Smooth muscle cell (in vitro differentiated cells): ENCODE measurements around the gene ROM1. TPM values are rescaled to one million over a fixed set of nuclear protein-coding genes. Genes with fewer than 3 reads are reported as not detected.

Experiments
- DNase-seq: peaks from one replicate; lab custom pipeline; 2025; ENCODE audit not compliant: unreplicated experiment; lab: John Stamatoyannopoulos, UW
- H2AFZ ChIP-seq: fragments of 200-600 bp; sonication (generic); 2 replicates; pipeline ENCODE4 v1.6.0; 2016; ENCODE audit warnings: antibody characterized with exemption, low read depth, mild to moderate bottlenecking
- H3F3A ChIP-seq: fragments of 200-600 bp; sonication (generic); 2 replicates; pipeline ENCODE4 v1.6.0; 2017; ENCODE audit warnings: antibody characterized with exemption, low read depth
- H3K27ac ChIP-seq: fragments of 200-600 bp; sonication (generic); 2 replicates; pipeline ENCODE4 v1.5.1; 2016; ENCODE audit warnings: low read depth, mild to moderate bottlenecking
- H3K27me3 ChIP-seq: fragments of 200-600 bp; sonication (generic); 2 replicates; pipeline ENCODE4 v1.6.1; 2016; ENCODE audit warnings: low read depth, mild to moderate bottlenecking
- H3K36me3 ChIP-seq: fragments of 200-600 bp; sonication (generic); 2 replicates; pipeline ENCODE4 v1.5.1; 2016; ENCODE audit warnings: low read depth
- H3K4me1 ChIP-seq: fragments of 200-600 bp; sonication (generic); 2 replicates; pipeline ENCODE4 v1.5.1; 2016; ENCODE audit warnings: low read depth
- H3K4me2 ChIP-seq: fragments of 200-600 bp; sonication (generic); 2 replicates; pipeline ENCODE4 v1.6.0; 2016; ENCODE audit warnings: mild to moderate bottlenecking
- H3K4me3 ChIP-seq: fragments of 200-600 bp; sonication (generic); 2 replicates; pipeline ENCODE4 v1.5.1; 2016; ENCODE audit warnings: mild to moderate bottlenecking
- H3K79me2 ChIP-seq: fragments of 200-600 bp; sonication (generic); 2 replicates; pipeline ENCODE4 v1.6.0; 2016; ENCODE audit warnings: low read depth, mild to moderate bottlenecking
- H3K9ac ChIP-seq: fragments of 200-600 bp; sonication (generic); 2 replicates; pipeline ENCODE4 v1.6.0; 2016; ENCODE audit warnings: low read depth
- H3K9me3 ChIP-seq: fragments of 200-600 bp; sonication (generic); replicated peaks from 2 replicates; pipeline ENCODE4 v1.5.1; 2016; ENCODE audit warnings: low read depth
- H4K20me1 ChIP-seq: fragments of 200-600 bp; sonication (generic); 2 replicates; pipeline ENCODE4 v1.6.0; 2016; ENCODE audit warnings: low read depth
- CTCF ChIP-seq: fragments of 200-600 bp; sonication (generic); IDR thresholded peaks from 2 replicates; pipeline ENCODE4 v1.5.1; 2017; ENCODE audit warnings: borderline replicate concordance, mild to moderate bottlenecking, antibody characterized with exemption; ENCODE audit not compliant: insufficient read depth, poor library complexity, severe bottlenecking
- WGBS: methylation state at CpG from one replicate; pipeline ENCODE4 v1.1.7; 2016; ENCODE audit warnings: low lambda C conversion rate; 5-methylcytosine and 5-hydroxymethylcytosine counted together
- polyA plus RNA-seq: library from polyadenylated mRNA; unstranded; fragments of >200 nt; fragmentation: Nextera tagmentation; extraction: Ambion mirVana; gene quantifications from 2 replicates; pipeline ENCODE4 v1.2.1, GENCODE V29; 2016
- total RNA-seq: library from RNA; depleted of rRNA; stranded (reverse); fragments of >200 nt; gene quantifications from 2 replicates; pipeline ENCODE4 v1.2.3, GENCODE V29; 2014

Gene ROM1
- total and polyA plus RNA-seq, 2 experiments from 2014 or later: 1.4 to 4.0 TPM

- H3K36me3 ChIP-seq: no peaks in the 10 kb centered on the region
- H3K79me2 ChIP-seq: peaks cover 23% of the 10 kb centered on the region
- H3K4me1 ChIP-seq: peaks cover 19% of the 10 kb centered on the region
- no peak for DNase-seq
- 97% methylated on average over 8 of the region's 8 CpGs for WGBS
- no peak overlapping the region for H3K4me3 ChIP-seq
- H3F3A ChIP-seq: peaks cover 11% of the 10 kb centered on the region
- no peaks in the 10 kb centered on the region for H3K27me3 ChIP-seq
- no peak overlapping the region for H3K4me2 ChIP-seq
- no peak for TF ChIP-seq CTCF
- H4K20me1 ChIP-seq: peaks cover 20% of the 10 kb centered on the region
- no peak overlapping the region for H3K27ac ChIP-seq
- H2AFZ ChIP-seq: no peak overlapping the region
- H3K9me3 ChIP-seq: no peaks in the 10 kb centered on the region
- no peak overlapping the region for H3K9ac ChIP-seq
Observed at GRCh38 chr11:62603776-62604299, 9.2 kb upstream of the ROM1 start.

- 84% methylated on average over 13 of the region's 13 CpGs for WGBS
- H3F3A ChIP-seq: peaks cover 11% of the 10 kb centered on the region
- H3K4me2 ChIP-seq: no peak overlapping the region
- H3K27ac ChIP-seq: no peak overlapping the region
- H3K4me3 ChIP-seq: no peak overlapping the region
- H4K20me1 ChIP-seq: peaks cover 15% of the 10 kb centered on the region
- no peak for TF ChIP-seq CTCF
- H3K9me3 ChIP-seq: no peaks in the 10 kb centered on the region
- no peak for DNase-seq
- H3K4me1 ChIP-seq: peaks cover 15% of the 10 kb centered on the region
- no peaks in the 10 kb centered on the region for H3K36me3 ChIP-seq
- no peaks in the 10 kb centered on the region for H3K27me3 ChIP-seq
- no peak overlapping the region for H3K9ac ChIP-seq
- peaks cover 18% of the 10 kb centered on the region for H3K79me2 ChIP-seq
- H2AFZ ChIP-seq: no peak overlapping the region
Observed at GRCh38 chr11:62604460-62605120, 8.5 kb upstream of the ROM1 start.

- no peak overlapping the region for H2AFZ ChIP-seq
- H3F3A ChIP-seq: peaks cover 11% of the 10 kb centered on the region
- peaks cover 6% of the 10 kb centered on the region for H4K20me1 ChIP-seq
- no peaks in the 10 kb centered on the region for H3K9me3 ChIP-seq
- no peak overlapping the region for H3K27ac ChIP-seq
- DNase-seq: no peak
- H3K4me3 ChIP-seq: no peak overlapping the region
- H3K27me3 ChIP-seq: no peaks in the 10 kb centered on the region
- H3K79me2 ChIP-seq: peaks cover 10% of the 10 kb centered on the region
- H3K4me2 ChIP-seq: no peak overlapping the region
- no peaks in the 10 kb centered on the region for H3K36me3 ChIP-seq
- WGBS: 97% methylated on average over 6 of the region's 6 CpGs
- peaks cover 6% of the 10 kb centered on the region for H3K4me1 ChIP-seq
- no peak overlapping the region for H3K9ac ChIP-seq
- no peak for TF ChIP-seq CTCF
Observed at GRCh38 chr11:62605467-62605866, 7.6 kb upstream of the ROM1 start.

- no peak overlapping the region for H3K9ac ChIP-seq
- H3F3A ChIP-seq: peaks cover 11% of the 10 kb centered on the region
- H3K4me2 ChIP-seq: no peak overlapping the region
- no peak overlapping the region for H3K4me3 ChIP-seq
- WGBS: over 99% methylated on average over 15 of the region's 15 CpGs
- no peaks in the 10 kb centered on the region for H3K27me3 ChIP-seq
- no peak overlapping the region for H2AFZ ChIP-seq
- TF ChIP-seq CTCF: no peak
- DNase-seq: no peak
- no peaks in the 10 kb centered on the region for H3K9me3 ChIP-seq
- no peak overlapping the region for H3K27ac ChIP-seq
- H4K20me1 ChIP-seq: peaks cover 1% of the 10 kb centered on the region
- no peaks in the 10 kb centered on the region for H3K36me3 ChIP-seq
- peaks cover 10% of the 10 kb centered on the region for H3K79me2 ChIP-seq
- peaks cover 5% of the 10 kb centered on the region for H3K4me1 ChIP-seq
Observed at GRCh38 chr11:62605902-62606301, 7.2 kb upstream of the ROM1 start.
